Activated T-helper 1 cell treated with anti-CD3 and anti-CD28 coated beads, Interleukin-12 subunit alpha, Interleukin-12 subunit beta, Interleukin-2, Interleukin-4 antibody, amounts not matched to agents 30 ng/mL and 10 ng/mL and 1 ng/mL, durations not matched to agents 14 hours and 24 hours and 36 hours (primary cell): ENCODE results near the gene THADA. TPM values are rescaled to one million over a fixed set of nuclear protein-coding genes. Genes with fewer than 3 reads are reported as not detected.

Source experiments
- DNase-seq: peaks from one replicate; pipeline ENCODE4 v3.0.0; 2021; ENCODE audit warnings: low spot score
- H3K27ac Mint-ChIP-seq: one replicate; pipeline ENCODE4 v1.8.0; 2021; ENCODE audit warnings: mild to moderate bottlenecking, mixed read lengths
- H3K27me3 Mint-ChIP-seq: one replicate; pipeline ENCODE4 v1.8.0; 2022; ENCODE audit warnings: mild to moderate bottlenecking, moderate library complexity, mixed read lengths; ENCODE audit not compliant: insufficient read depth
- H3K36me3 Mint-ChIP-seq: one replicate; pipeline ENCODE4 v1.8.0; 2021; ENCODE audit warnings: low read depth, mixed read lengths
- H3K4me1 Mint-ChIP-seq: one replicate; pipeline ENCODE4 v1.8.0; 2021; ENCODE audit warnings: low read depth, mixed read lengths
- H3K4me3 Mint-ChIP-seq: one replicate; pipeline ENCODE4 v1.8.0; 2021; ENCODE audit warnings: mild to moderate bottlenecking, moderate library complexity, mixed read lengths
- H3K9me3 Mint-ChIP-seq: one replicate; pipeline ENCODE4 v1.8.0; 2021; ENCODE audit warnings: mixed read lengths
- intact Hi-C: fragments of 100-400 bp; cut with micrococcal nuclease; formaldehyde crosslinking; loops from one replicate; pipeline ENCODE4 v1.15.1; 2024
- total RNA-seq: library from RNA; stranded (reverse); gene quantifications from 2 replicates; pipeline ENCODE4 v1.2.3, GENCODE V29; 2022

Gene THADA
- total RNA-seq, 1 donor from 2014 or later: 51.7 TPM

DNA sequence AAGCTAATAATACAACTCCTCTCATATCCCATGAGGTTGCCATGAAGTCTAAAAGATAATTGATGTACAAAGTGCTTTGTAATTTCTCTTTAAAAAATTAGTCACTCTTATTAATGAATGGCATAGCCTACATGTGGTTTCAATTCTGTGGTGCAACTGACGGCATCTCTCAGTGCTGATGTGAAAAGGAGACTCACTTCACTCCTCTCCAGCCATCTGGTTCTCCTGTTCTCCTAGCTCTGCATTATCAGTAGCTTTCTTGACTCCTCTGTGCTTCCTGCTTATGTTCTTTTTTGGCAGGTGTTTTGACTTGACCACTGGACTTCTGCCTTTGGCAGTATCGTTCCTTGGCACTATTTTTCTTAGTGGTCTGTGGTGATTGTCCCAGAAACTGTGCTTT is 234.6 kb downstream of the THADA start:
- peaks cover 5% of the 10 kb centered on the region for H3K36me3 Mint-ChIP-seq
- H3K4me1 Mint-ChIP-seq: no peaks in the 10 kb centered on the region
- no peak overlapping the region for H3K27ac Mint-ChIP-seq
- no peaks in the 10 kb centered on the region for H3K27me3 Mint-ChIP-seq
- H3K4me3 Mint-ChIP-seq: no peak overlapping the region
- no peak for DNase-seq
- H3K9me3 Mint-ChIP-seq: no peaks in the 10 kb centered on the region
- intact Hi-C loops: no loop called here

- no peaks in the 10 kb centered on the region for H3K4me1 Mint-ChIP-seq
- H3K36me3 Mint-ChIP-seq: peaks cover 3% of the 10 kb centered on the region
- H3K9me3 Mint-ChIP-seq: no peaks in the 10 kb centered on the region
- no peak overlapping the region for H3K27ac Mint-ChIP-seq
- no peak for DNase-seq
- no peaks in the 10 kb centered on the region for H3K27me3 Mint-ChIP-seq
- intact Hi-C loops: no loop called here
- H3K4me3 Mint-ChIP-seq: no peak overlapping the region
Measured at GRCh38 chr2:43360137-43360536, 235.7 kb downstream of the THADA start.

- H3K4me3 Mint-ChIP-seq: no peak overlapping the region
- no peak for DNase-seq
- H3K36me3 Mint-ChIP-seq: peaks cover 3% of the 10 kb centered on the region
- intact Hi-C loops: no loop called here
- no peaks in the 10 kb centered on the region for H3K4me1 Mint-ChIP-seq
- H3K9me3 Mint-ChIP-seq: no peaks in the 10 kb centered on the region
- H3K27ac Mint-ChIP-seq: no peak overlapping the region
- no peaks in the 10 kb centered on the region for H3K27me3 Mint-ChIP-seq
Measured at GRCh38 chr2:43358410-43359201, 237.2 kb downstream of the THADA start.

GRCh38 chr2:43356774-43357173 is 239.1 kb downstream of the THADA start:
- no peaks in the 10 kb centered on the region for H3K27me3 Mint-ChIP-seq
- no peaks in the 10 kb centered on the region for H3K9me3 Mint-ChIP-seq
- no peaks in the 10 kb centered on the region for H3K4me1 Mint-ChIP-seq
- no peak overlapping the region for H3K4me3 Mint-ChIP-seq
- no peak overlapping the region for H3K27ac Mint-ChIP-seq
- no peaks in the 10 kb centered on the region for H3K36me3 Mint-ChIP-seq
- intact Hi-C loops: no loop called here
- no peak for DNase-seq

DNA sequence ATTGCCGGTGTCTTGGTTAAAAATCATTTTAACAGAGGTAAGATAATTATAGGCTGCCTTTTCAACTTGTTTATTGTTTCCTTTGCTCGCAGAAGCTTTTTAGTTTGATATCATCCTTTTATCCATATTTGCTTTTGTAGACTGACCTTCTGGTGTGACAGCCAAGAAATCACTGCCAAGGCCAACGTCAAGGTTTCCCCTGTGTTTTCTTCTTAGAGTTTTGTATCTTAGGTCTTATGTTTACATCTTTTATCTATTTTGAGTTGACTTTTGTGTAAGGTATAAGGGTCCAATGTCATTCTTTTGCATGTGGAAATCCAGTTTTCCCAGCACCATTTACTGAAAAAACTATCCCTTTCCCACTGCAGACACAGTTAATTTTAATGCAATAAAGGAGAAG is 240.4 kb downstream of the THADA start:
- H3K36me3 Mint-ChIP-seq: peaks cover 3% of the 10 kb centered on the region
- H3K27me3 Mint-ChIP-seq: no peaks in the 10 kb centered on the region
- no peak for DNase-seq
- no peaks in the 10 kb centered on the region for H3K9me3 Mint-ChIP-seq
- intact Hi-C loops: no loop called here
- no peak overlapping the region for H3K4me3 Mint-ChIP-seq
- H3K4me1 Mint-ChIP-seq: no peaks in the 10 kb centered on the region
- no peak overlapping the region for H3K27ac Mint-ChIP-seq

- Mint-ChIP-seq H3K36me3 (peaks cover 5% of the 10 kb centered on the region), H3K4me1 (no peaks in the 10 kb centered on the region), H3K27ac (no peak overlapping the region), H3K4me3 (no peak overlapping the region), H3K9me3 (no peaks in the 10 kb centered on the region), H3K27me3 (no peaks in the 10 kb centered on the region)
- intact Hi-C loops: no loop called here
- no peak for DNase-seq
Measured at GRCh38 chr2:43349904-43350303, 245.9 kb downstream of the THADA start.

GRCh38 chr2:43348908-43349661 is 246.8 kb downstream of the THADA start:
- Mint-ChIP-seq H3K4me1 (no peaks in the 10 kb centered on the region), H3K27me3 (no peaks in the 10 kb centered on the region), H3K4me3 (no peak overlapping the region), H3K9me3 (no peaks in the 10 kb centered on the region), H3K27ac (no peak overlapping the region), H3K36me3 (peaks cover 5% of the 10 kb centered on the region)
- intact Hi-C loops: no loop called here
- DNase-seq: no peak

DNA sequence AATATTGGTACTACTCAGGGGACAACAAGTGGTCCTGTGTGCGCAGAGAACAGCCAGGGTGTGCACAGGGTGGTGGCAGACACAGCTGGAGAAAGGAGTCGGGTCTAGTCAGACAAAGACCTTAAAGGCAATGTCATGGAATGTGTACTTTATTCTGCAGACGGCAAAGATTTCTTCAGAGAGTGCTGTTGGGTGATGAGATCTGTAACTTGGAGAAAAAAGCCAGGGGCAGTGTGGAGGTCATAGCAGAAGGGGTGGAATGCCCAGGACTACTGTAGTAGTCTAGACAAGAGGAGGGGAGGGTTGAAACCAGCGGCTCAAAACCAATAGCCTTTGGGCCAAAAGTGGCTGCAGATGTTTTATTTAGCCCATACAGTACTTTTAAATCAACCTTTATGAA is 248.1 kb downstream of the THADA start:
- no peak for DNase-seq
- Mint-ChIP-seq H3K4me3 (no peak overlapping the region), H3K4me1 (no peaks in the 10 kb centered on the region)

DNA sequence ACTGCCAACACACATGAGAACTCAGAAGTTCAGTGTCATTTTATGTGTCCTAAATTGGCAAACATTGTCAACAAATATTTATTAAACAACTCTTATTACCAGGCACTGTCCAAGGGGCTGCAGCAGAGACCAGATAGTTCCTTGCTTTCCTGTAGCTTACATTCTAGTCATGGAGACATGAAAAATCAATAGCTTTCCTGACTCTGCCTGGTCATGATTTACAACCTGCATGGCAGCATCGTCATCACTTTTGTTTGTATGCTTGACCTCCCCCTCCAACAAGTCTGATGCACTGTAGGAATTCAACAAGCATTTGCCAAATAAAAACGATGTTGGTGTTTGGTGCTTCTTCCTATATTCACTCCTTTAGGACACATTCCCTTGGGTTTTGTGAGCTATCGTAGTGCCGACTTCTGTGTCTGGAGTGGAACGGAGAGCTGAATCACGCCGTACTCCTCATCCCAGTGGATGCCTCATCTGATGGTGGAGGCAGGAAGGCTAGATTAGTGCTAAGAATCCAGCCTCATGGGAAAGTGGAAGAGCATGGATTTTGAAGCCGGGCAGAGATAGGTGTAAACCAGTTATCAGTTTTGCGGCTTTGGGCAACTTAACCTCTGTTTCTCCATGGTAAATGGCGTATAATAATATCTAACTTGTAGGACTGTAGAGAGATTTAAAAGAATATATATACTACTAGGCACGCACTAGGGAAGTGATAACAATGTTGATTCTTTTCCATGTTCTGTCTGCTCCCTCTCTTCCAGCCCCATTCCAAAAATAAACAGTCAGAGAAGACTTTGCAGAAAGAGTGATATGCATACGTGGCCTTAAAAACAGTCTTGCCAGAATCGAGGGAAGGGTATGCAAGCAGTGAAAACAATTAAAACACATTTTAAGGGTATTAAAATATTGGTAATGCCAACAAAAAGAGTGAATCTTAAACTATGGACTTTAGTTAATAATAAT is 249.0 kb downstream of the THADA start:
- Mint-ChIP-seq H3K4me1 (no peaks in the 10 kb centered on the region), H3K27ac (no peak overlapping the region), H3K27me3 (no peaks in the 10 kb centered on the region), H3K9me3 (no peaks in the 10 kb centered on the region), H3K36me3 (peaks cover 9% of the 10 kb centered on the region), H3K4me3 (no peak overlapping the region)
- intact Hi-C loops: no loop called here
- DNase-seq: no peak

More for the DNA sequence above, 248.1 kb downstream of the THADA start:
- H3K9me3 Mint-ChIP-seq: no peaks in the 10 kb centered on the region
- no peaks in the 10 kb centered on the region for H3K27me3 Mint-ChIP-seq
- intact Hi-C loops: no loop called here
- peaks cover 5% of the 10 kb centered on the region for H3K36me3 Mint-ChIP-seq
- no peak overlapping the region for H3K27ac Mint-ChIP-seq

DNA sequence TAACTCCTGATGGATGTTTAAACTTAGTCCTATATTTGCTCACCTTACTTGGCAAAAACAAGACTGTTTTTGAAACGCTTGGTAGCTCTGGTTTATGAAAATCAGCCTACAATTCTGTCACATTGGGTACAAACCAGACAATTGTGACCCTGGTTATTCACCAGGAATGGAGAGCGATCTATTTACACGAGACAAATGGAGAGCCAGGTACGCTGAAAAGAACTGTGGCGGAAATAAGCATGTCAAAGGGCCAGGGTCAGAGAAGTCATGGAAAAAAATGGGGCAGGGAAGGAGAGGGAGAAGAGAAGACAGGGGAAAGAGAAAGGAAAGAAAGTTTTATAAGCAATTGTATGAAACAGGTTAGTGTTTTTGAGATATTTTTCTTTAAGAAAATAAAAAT is 250.0 kb downstream of the THADA start:
- DNase-seq: no peak
- Mint-ChIP-seq H3K4me3 (no peak overlapping the region), H3K4me1 (no peaks in the 10 kb centered on the region), H3K9me3 (no peaks in the 10 kb centered on the region), H3K27ac (no peak overlapping the region), H3K36me3 (peaks cover 8% of the 10 kb centered on the region), H3K27me3 (no peaks in the 10 kb centered on the region)
- intact Hi-C loops: no loop called here

GRCh38 chr2:43345391-43345813 is 250.4 kb downstream of the THADA start:
- Mint-ChIP-seq H3K36me3 (peaks cover 8% of the 10 kb centered on the region), H3K4me1 (no peaks in the 10 kb centered on the region), H3K27ac (no peak overlapping the region), H3K9me3 (no peaks in the 10 kb centered on the region), H3K27me3 (no peaks in the 10 kb centered on the region), H3K4me3 (no peak overlapping the region)
- DNase-seq: no peak
- intact Hi-C loops: no loop called here

GRCh38 chr2:43344868-43345373 is 250.9 kb downstream of the THADA start:
- Mint-ChIP-seq H3K27me3 (no peaks in the 10 kb centered on the region), H3K4me1 (no peaks in the 10 kb centered on the region), H3K9me3 (no peaks in the 10 kb centered on the region), H3K4me3 (no peak overlapping the region), H3K36me3 (peaks cover 10% of the 10 kb centered on the region), H3K27ac (no peak overlapping the region)
- intact Hi-C loops: no loop called here
- DNase-seq: no peak
